Measurements from ENCODE around the gene CD69. TPM values are rescaled to one million over a fixed set of nuclear protein-coding genes. Genes with fewer than 3 reads are reported as not detected.
"Not testable (repeated sequence)": the region's sequence is repeated elsewhere in the genome, so short reads cannot be mapped to it uniquely, and the experiment has no call there.

CD69 gene
- total RNA-seq, 1 donor from 2014 or later: 98.9 TPM

DNA sequence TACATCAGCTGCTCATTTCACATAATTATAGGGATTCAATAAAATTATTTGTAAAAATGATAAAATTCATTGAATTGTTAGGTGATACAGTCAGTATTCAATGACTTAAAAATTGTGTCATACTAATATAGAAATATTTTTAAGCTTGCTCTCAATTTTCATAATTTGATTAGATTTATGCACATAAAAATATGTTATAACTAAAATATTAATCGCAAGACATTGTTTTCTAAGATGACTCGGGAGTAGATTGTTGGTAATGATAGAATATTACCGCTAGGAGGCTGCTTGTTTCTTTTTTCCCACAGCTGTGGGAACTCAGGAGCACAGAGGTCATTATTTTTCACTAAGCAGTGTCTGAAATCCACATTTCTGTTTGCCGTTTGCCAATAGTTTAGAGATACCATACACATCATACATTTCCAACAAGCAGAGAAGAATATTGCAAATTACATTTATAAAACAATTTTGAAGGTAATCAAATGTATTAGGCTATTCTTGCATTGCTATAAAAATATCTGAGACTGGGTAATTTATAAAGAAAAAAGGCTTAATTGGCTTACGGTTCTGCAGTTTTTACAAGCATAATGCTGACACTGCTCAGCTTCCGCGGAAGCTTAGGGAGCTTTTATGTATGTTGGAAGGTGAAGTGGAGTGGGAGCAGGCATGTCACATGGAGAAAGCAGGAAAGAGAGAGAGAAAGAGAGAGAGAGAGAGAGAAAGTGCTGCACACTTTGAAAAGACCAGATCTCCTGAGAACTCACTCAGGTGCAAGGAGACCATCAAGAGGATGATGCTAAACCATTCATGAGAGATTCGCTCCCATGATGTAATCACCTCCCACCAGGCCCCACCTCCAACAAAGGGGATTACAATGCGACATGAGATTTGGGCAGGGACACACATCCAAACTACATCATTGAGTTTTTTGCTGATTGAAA lies 9.2 kb downstream of the CD69 start:
- intact Hi-C loops (cut with micrococcal nuclease): loop anchor here (2.0 kb wide), 2 partner anchors 117 to 811 kb away; partner anchors contain the start of gene CLEC2B

DNA sequence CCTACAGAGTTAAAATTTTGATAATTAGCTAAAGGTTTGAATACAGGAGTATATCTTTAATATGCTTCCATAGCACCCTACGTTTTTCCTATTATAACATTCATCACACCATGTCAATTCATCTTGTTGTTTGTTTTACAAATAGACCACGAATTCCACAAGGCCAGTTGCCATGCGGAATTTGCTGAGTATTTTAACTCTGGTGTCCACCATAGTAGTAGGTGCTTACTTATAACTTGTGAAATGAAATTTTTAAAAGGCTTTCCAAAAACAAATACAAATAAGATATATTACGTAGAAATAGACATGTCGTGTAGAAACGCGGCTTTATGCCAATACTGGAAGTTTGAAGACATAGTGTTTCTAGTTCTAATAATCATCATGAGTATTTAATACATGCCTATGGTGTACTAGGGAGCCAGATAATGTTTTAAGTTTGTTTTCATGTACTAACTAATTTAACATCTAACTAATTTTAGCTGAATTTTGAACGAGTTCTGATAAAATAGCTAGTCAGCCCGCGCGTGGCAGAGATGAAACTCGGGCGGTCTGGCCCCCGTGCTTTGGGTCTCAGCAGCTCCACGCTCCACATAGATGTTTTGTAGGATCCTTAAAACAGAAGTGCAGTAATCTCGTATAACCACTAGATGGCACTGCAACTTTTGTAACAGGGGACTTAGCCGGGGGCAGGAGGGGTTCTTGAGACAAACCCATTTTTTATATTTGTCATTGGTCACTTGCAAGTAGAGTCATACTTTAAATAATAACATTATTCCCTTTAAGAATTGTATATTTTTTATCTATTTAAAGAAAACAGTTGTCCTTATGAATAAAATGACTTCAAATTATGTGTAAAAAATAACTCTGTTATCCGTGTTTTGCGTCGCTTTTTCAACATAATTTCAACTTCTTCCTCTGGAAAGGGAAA lies 10.2 kb downstream of the CD69 start:
- intact Hi-C loops (cut with micrococcal nuclease): loop anchor here (1.0 to 2.0 kb wide), 6 partner anchors 8 to 812 kb away; partner anchors contain the start of gene CLEC2B

DNA sequence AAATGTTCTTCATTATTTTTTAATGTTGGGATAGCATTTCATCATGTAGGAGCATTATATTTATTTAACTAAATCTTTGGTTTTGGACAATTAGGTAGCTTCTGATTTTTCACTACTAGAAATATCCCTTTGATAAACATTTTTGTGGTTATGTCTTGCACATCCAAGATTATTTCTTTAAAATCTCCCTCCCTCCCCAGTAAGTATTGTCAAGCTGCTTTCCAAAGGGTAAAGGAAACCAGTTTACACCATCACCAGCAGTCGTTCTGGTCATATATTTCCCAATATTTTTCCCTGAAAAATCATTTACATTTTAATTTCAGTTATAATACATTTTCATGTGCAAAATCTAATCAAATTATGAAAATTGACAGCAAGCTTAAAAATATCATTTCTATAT lies 11.1 kb downstream of the CD69 start:
- intact Hi-C loops (cut with micrococcal nuclease): loop anchor here (1.0 to 10.0 kb wide), 9 partner anchors 7 to 813 kb away; partner anchors contain the start of genes CLEC2B and CLEC9A

DNA sequence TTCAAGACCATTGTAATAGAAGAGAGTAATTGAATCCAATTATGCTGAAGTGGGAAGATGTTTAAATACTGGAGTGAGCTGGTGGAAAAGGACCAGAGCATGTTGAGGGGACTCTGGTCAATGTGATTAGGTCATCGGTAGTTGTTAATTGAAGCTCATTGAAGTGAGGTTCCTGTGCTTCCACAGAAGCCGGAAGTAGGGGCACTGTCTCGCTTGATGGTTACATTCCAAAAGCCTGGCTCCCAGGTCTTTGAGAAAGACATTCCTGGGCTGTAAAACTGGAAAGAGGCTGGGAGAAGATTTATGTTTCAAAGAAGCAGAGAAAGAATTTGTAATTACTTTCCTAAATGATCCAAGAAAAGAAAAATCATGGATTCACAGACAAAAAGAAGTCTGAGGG lies 15.5 kb downstream of the CD69 start:
- intact Hi-C loops (cut with micrococcal nuclease): loop anchor here (5.0 to 10.0 kb wide), 2 partner anchors 287 to 620 kb away; partner anchors contain the start of gene CLEC9A

DNA sequence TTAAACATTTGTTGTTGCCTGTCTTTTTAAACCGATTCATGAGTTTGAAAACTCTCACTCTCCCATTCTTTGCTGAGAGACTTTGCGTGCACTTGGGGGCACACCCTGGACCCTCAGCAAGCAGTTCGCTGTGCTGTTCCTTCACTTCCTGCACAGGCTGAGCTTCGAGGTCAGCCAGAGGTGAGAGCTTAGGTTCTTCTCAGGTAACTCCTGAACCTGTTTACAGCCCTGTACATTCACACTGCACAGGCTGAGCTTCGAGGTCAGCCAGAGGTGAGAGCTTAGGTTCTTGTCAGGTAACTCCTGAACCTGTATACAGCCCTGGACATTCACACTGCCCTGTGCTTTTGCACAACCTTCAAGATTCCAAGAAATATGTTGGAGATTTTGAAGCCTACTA lies 18.0 kb downstream of the CD69 start:
- intact Hi-C loops (cut with micrococcal nuclease): loop anchor here (1.0 to 10.0 kb wide), 10 partner anchors 8 to 930 kb away; partner anchors contain the start of genes CLEC2B, CLEC2D, MAGOHB and STYK1

DNA sequence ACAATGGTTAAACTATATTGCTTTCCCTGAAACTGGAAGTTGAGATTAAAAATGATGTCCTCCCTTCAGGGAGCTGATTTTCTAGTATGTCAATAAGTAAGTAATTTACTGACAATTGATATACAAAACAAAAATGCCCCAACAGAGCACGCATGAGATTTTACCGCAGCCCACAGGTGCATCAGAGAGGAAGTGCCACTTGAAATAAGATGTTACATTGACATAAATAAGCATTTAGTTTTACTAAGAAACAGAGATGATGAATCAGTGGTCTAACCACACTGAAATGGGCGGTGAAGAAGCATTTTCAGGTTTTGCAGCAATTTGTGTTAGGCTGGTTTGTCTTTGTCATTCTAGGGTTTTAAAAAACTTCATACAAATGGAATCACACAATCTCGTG lies 19.0 kb downstream of the CD69 start:
- intact Hi-C loops (cut with micrococcal nuclease): loop anchor here (1.0 to 10.0 kb wide), 11 partner anchors 8 to 931 kb away; partner anchors contain the start of genes CLEC2D, CLECL1, MAGOHB and STYK1

DNA sequence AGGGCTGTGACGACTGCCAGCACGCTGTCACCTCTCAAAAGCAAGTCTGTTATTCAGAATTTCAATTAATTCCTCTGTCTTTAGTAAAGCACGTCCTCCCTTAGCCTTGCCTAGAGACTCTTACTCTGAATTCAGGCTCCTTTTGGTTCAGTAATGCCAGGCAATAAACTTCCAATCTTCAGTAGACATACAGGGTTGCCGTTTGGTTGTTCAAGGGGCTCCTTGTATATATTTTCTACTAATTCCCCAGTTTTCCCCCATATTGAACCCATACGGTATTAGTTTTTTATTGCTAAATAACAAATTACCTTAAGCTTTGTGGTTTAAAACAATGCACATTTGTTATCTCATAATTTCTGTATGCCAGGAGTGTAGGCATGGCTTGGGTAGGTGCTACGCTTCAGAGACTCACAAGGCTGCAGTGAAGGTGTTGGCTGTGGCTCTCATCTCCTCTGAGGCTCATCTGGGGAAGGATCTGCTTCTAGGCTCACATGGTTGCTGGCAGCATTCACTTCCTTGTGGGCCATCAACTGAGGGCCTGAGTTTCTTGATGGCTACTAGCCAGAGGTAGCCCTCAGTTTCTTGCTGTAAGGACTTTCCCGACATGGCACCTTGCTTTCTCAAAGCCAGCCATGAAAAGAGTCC lies 20.5 kb downstream of the CD69 start:
- intact Hi-C loops (cut with micrococcal nuclease): loop anchor here (5.0 to 10.0 kb wide), 4 partner anchors 228 to 932 kb away; partner anchors contain the start of genes MAGOHB and STYK1

DNA sequence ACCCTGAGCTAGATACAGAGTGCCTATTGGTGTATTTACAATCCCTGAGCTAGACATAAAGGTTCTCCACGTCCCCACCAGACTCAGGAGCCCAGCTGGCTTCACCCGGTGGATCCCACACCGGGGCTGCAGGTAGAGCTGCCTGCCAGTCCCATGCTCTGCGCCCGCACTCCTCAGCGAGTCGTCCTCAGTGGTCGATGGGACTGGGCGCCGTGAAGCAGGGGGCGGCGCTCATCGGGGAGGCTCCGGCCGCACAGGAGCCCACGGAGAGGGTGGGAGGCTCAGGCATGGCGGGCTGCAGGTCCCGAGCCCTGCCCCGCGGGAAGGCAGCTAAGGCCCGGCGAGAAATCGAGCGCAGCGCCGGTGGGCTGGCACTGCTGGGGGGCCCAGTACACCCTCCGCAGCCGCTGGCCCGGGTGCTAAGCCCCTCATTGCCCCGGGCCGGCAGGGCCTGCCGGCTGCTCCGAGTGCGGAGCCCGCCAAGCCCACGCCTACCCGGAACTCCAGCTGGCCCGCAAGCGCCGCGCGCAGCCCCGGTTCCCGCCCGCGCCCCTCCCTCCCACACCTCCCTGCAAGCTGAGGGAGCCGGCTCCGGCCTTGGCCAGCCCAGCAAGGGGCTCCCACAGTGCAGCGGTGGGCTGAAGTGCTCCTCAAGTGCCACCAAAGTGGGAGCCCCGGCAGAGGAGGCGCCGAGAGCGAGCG lies 21.1 kb downstream of the CD69 start:
- intact Hi-C loops (cut with micrococcal nuclease): loop anchor here (5.0 to 10.0 kb wide), 4 partner anchors 227 to 933 kb away; partner anchors contain the start of genes MAGOHB and STYK1

DNA sequence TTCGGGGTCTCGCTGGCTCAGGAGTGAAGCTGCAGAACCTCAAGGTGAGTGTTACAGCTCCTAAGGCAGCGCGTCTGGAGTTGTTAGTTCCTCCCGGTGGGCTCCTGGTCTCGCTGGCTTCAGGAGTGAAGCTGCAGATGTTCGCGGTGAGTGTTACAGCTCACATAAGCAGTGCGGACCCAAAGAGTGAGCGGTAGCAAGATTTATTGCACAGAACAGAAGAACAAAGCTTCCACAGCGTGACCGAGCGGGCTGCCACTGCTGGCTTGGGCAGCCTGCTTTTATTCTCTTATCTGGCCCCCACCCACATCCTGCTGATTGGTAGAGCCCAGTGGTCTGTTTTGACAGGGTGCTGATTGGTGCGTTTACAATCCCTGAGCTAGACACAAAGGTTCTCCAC lies 21.8 kb downstream of the CD69 start:
- intact Hi-C loops (cut with micrococcal nuclease): not testable (repeated sequence)

DNA sequence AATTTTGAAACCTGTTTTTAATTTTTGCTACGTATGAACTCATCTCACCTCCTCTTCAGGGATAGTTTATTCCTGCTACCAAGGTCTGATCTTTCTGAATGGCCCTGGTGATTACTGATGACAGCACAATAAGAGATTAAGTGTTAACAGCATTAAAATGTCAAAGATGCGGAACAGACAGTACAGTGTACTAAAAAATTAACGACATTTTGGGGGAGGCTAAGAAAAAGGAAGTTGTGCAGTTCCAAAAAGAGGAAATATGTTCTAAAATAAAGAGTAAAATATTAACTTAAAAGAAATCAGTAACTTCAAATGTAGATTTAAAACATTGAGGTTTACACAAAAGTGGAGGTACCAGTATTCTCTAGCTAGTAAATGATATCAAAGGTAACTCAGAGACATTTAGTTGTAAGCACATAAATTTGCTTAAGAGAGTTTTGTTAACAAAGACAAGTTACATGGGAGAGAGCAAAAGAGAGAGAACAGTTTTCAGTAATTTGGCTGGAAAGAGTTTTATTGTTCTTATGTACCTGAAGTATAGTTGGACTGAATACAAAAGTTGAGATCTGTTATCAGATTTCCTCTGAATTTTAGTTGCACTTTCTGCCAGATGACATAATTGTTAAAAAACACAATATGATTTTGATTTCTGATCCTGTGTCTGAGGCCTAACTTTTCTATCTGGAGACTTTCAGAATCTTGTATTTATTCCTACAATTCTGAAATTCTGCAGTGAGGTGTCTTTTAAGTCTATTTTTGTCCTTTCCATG lies 23.6 kb downstream of the CD69 start:
- intact Hi-C loops (cut with micrococcal nuclease): no loop called here

DNA sequence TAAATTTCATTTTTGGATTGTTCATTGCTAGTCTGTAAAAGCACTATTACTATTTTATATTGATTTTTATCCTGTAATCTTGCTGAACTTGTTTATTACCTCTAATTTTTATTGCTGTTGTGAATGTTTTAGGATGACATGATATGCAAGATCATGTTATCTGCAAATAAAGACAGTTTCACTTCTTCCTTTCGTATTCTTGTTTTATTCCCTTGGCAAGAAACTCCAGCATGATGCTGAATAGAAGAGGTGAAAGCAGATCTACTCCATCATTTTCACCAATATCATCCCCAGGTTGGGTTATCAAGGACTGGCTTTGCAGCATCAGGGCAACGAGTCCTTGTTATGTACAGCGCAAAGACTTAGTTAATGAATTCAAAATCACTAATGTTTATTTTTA lies 25.1 kb downstream of the CD69 start:
- intact Hi-C loops (cut with micrococcal nuclease): no loop called here

DNA sequence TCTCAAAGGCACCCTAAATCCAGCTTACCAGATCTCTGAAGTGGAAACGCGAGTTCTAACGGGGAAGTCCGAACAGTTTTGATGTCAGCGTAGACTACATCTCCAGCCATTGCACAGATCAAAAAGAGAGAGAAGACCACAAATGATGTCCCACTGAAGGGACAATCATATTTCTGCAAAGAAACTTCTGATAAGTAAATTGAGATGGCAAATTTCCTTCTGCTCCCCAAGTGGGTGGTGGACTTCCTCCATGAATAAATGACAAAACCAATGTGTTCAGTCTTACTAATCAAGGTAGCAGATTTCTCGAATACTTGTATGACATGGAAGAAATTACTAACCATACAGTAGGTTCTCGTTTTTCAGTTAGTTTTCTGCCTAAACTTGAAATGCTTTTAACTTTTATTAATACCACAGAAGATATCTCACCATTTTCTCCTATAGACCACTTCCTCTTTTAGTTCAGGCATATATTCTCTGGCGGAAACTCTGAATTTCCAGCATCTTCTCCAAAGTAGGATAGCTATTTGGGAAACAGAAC lies 27.7 kb downstream of the CD69 start, which contains the start of gene CLECL1:
CLECL1 (minus strand) TSS at position 177 of the 541 bp plus-strand sequence.
- intact Hi-C loops (cut with micrococcal nuclease): loop anchor here (1.0 to 2.0 kb wide), 3 partner anchors 8 to 368 kb away; no protein-coding TSS in a partner anchor

DNA sequence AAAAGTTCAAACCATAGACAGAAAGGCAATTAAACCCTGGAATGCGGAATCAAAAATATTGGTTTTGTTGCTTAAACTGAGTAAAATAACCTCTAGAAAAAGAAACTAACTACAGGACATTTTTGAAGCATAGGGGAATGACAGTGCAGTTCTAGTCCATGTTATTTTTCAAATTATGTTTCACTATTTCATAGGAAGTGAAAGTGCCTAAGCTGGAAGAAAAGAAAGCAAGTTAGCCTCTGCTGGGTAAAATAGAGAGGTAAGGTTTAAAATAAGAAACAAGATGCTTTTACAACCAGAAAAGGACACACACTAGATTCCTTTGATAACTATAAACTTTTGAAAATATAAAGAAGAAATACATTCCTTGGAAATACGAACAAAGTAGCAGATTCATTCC lies 28.9 kb downstream of the CD69 start:
- intact Hi-C loops (cut with micrococcal nuclease): loop anchor here (2.0 kb wide), 1 partner anchor 367 kb away; no protein-coding TSS in a partner anchor

DNA sequence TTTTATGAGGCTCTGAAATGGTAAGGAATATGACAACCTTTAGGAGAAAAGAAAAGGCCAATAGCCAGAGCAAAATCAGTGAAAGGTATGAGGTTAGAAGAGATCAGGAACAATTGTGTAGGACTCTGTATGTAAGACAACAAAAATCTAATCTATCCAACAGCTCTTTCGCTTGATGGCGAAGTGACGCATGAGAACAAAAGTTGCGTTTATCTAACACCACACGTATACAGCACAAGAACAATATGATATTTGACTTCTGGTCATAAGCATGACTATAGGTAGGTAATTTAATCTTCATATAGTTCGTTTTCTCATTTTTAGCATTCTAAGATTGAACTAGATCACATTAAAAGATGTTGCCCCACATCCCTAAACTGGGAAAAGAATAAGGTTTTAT lies 29.3 kb downstream of the CD69 start:
- intact Hi-C loops (cut with micrococcal nuclease): no loop called here

DNA sequence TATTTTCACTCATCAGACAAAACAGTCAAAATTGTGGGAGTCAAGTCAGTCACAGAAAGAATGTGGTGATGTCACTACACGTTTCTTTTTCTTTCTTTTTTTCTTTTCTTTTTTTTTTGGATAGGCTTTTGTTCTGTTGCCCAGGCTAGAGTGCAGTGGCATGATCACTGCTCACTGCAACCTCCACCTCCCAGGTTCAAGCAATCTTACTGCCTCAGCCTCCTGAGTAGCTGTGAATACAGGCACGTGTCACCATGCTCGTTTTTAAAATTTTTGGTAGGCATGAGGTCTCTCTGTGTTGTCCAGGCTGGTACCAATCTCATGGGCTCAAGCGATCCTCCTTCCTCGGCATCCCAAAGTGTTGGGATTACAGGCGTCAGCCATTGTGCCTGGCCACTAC lies 30.1 kb downstream of the CD69 start:
- intact Hi-C loops (cut with micrococcal nuclease): no loop called here

DNA sequence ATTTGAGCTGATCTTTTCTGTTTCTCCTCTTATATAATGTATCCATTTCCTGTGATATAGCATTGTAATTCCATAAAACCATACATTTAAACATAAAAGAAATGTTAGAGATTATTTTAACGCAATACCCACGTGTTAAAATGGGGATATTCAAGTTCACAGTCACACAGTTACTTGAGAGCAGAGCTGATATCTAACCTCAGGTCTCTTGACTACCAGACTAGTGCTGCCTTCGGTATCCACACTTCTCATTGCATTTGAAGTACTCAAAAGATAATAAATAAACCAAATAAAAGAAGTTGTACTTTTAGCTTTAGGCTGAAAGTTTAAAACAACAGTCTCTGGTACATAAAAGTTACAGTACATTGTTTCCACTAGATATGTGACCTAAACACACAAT lies 30.7 kb downstream of the CD69 start:
- intact Hi-C loops (cut with micrococcal nuclease): no loop called here

DNA sequence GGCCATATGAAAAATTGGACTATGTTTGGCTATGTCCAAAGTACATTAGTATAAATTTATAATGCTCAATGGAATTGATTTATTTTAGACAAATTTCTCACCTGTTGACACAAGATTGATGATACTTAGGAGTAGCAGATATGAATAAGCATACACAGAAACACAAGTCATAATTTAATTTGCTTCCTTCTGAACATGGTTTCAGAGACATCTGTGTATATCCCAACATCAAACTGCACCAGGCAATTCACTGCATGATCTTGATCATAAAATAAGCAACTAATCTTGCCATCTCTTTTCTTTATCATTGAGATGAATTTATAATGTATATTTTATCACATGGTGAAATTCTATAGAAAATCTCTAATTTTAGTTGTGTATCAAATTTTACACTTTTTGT lies 31.6 kb downstream of the CD69 start:
- intact Hi-C loops (cut with micrococcal nuclease): no loop called here

DNA sequence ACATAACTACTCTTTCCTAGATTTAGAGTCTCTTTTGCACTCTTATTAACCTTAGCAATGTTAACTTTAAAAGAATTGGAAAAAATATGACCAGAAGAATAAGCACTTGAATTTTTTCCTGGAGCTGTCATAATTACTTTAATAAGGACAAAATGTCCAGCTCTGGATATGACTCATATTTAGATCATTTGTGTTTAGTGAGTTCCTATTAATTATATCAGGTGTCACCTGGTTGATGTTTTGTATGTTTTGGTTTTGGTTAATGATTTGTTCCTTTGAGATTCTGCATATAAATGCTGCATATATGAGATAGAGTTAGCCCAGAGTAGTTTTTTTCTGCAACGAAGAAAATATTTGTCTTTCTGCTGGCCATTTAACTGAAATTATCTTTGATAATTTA lies 32.9 kb downstream of the CD69 start:
- intact Hi-C loops (cut with micrococcal nuclease): no loop called here
